ENCODE measurements around the gene PLCXD1. TPM values are rescaled to one million over a fixed set of nuclear protein-coding genes. Genes with fewer than 3 reads are reported as not detected.
"Not testable (repeated sequence)": the region's sequence is repeated elsewhere in the genome, so short reads cannot be mapped to it uniquely, and the experiment has no call there.

Gene PLCXD1
- total RNA-seq, 1 experiment from 2014 or later = 1.9 TPM

DNA sequence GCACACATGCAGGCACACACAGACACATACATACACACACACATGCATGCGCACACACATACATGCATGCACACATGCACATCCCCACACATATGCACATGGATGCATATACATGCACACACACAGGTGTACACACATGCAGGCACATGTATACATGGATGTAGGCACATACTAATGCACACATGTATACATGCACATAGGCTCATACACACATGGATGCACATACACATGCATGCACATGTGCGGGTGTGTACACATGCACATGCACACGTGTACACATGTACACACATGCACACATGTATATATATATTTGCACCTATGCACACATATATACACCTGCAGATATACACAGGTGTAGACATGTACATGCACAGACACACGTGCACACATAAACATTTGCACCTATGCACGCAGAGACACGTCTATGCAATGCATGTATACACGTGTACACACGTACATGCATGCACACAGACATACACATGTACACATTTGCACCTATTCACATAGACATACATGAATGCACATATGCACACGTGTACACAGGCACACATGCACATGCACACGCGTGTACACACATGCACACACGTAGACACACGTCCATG, 4.0 kb downstream of the PLCXD1 start:
- in situ Hi-C loops (cut with HindIII; ENCODE audit: low pct_unique_long_range_greater_than_20kb, low sequenced_read_pairs) = no loop called here

DNA sequence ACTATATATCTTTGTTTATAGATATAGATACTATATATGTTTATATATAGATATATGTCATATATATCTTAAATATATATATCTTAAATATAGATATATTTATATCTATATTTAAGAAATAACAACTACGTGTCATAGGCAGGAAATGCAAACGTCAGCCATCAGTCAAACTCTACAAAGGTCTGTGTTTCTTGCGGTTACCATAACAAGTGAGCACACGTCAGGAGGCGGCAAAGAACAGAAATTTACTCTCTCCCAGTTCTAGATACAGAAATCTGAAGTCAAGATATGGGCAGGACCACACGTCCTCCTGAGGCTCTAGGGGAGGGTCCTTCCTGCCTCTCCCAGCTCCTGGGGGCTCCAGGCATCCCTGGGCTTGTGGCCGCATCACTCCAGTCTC, 6.5 kb downstream of the PLCXD1 start:
- in situ Hi-C loops (cut with HindIII; ENCODE audit: low pct_unique_long_range_greater_than_20kb, low sequenced_read_pairs) = no loop called here
- DNase-seq (ENCODE audit: low read depth) = no peak

More for the DNA sequence above, 4.0 kb downstream of the PLCXD1 start:
- no peak for DNase-seq (ENCODE audit: low read depth)

DNA sequence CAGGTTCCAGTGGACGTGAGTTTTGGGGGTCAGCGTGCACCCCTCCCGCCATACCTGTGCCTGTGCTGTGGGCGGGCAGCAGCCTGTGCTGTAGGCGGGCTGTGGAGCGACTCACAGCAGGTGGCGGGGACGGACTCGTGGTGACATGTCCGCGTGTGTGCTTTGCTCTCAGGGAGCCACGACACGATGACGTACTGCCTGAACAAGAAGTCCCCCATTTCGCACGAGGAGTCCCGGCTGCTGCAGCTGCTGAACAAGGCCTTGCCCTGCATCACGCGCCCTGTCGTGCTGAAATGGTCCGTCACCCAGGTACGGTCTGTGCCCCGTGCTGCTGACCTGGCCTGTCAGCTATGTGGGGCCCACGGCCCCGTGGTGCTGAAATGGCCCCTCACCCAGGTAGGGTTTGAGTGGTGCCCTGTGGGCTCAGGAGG, 7.4 kb downstream of the PLCXD1 start:
- in situ Hi-C loops (cut with HindIII; ENCODE audit: low pct_unique_long_range_greater_than_20kb, low sequenced_read_pairs) = no loop called here
- no peak for DNase-seq (ENCODE audit: low read depth)

DNA sequence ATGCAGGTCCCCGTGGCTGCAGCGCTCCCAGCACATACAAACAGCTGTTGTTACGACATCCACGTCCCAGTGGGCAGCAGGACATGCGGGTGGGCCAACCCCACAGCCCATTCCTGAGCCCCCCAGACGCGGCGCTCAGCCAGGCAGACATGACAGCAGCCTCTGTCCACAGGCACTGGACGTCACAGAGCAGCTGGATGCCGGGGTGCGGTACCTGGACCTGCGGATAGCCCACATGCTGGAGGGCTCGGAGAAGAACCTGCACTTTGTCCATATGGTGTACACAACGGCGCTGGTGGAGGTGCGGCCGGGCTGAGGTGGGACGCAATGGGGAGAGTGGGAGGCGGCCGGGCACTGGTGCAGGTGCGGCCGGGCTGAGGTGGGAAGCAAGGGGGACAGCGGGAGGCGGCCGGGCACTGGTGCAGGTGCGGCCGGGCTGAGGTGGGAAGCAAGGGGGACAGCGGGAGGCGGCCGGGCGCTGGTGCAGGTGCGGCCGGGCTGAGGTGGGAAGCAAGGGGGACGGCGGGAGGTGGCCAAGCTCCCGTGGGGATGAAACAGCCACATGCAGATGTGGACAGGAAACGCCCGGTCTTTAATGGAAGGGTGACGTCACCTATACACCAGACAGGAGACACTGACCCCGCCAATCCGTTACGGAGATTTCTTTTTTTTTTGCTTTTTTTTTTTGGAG, 9.4 kb downstream of the PLCXD1 start:
- DNase-seq (ENCODE audit: low read depth) = no peak
- in situ Hi-C loops (cut with HindIII; ENCODE audit: low pct_unique_long_range_greater_than_20kb, low sequenced_read_pairs) = no loop called here

DNA sequence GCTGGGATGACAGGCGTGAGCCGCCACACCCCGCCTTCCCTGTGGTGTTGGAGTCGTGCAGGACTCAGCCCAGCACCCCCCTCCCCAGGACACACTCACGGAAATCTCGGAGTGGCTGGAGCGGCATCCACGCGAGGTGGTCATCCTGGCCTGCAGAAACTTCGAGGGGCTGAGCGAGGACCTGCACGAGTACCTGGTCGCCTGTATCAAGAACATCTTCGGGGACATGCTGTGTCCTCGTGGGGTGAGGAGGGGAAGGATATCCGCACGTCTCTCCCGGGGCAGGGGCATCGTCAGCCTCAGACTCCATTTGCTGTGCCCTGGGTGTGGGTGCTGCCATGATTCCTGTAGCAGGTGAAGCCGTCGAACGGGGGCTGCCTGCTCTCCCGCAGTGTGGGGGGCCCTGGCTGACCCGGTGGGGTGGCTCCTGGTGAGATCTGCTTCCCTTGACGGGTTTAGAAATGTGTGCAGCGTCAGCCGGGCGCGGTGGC, 10.3 kb downstream of the PLCXD1 start:
- in situ Hi-C loops (cut with HindIII; ENCODE audit: low pct_unique_long_range_greater_than_20kb, low sequenced_read_pairs) = no loop called here
- DNase-seq (ENCODE audit: low read depth) = no peak

DNA sequence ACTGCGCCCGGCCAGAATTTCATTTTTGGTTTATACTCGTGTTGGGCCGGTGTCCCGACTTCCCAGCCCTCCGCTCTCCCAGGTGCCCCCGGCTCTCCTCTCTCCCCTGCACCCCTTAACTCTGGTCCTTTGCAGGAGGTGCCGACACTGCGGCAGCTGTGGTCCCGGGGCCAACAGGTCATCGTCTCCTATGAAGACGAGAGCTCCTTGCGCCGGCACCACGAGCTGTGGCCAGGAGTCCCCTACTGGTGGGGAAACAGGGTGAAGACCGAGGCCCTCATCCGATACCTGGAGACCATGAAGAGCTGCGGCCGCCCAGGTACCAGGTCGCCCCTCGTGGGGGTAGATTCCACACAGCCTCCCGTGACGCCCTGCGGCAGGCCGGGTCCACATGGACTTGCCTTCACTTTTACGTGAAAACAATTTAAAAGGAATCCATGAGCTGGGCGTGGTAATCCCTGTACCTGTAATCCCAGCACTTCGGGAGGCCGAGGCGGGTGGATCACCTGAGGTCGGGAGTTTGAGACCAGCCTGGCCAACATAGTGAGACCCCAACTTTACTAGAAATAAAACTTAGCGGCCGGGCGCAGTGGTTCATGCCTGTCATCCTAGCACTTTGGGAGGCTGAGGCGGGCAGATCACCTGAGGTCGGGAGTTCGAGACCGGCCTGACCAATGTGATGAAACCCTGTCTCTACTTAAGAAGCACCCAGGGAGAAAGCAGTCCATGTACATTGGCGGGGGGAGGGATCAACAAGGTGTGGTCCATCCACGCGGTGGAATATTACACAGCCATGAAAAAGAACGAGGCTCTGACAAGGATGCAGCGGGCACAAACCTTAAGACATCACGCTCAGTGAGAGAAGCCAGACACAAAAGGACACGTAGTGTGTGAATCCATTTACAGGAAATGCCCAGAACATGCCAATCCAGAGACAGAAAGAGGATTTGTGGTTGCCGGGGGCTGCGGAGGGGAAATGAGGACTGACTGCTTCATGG, 12.0 kb downstream of the PLCXD1 start:
- in situ Hi-C loops (cut with HindIII; ENCODE audit: low pct_unique_long_range_greater_than_20kb, low sequenced_read_pairs) = no loop called here
- no peak for DNase-seq (ENCODE audit: low read depth)

DNA sequence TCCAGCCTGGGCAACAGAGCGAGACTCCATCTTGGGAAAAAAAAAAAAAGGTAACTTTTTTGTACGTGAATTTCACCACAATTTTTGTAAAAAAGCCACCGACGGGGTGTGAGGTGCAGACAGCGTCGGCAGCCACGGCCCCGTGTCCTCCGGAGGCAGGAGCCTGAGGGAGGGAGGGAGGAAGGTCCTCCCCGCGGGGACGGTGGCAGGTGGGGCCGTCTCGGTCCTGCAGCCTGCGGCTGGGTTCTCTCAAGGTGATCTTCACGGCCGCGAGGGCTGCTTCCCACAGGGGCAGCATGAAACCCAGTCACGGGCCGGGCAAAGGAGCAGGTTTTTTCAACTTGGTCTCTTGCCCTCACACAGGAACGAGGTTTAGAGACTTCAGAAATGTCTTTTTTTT, 14.0 kb downstream of the PLCXD1 start:
- in situ Hi-C loops (cut with HindIII; ENCODE audit: low pct_unique_long_range_greater_than_20kb, low sequenced_read_pairs) = no loop called here
- no peak for DNase-seq (ENCODE audit: low read depth)

DNA sequence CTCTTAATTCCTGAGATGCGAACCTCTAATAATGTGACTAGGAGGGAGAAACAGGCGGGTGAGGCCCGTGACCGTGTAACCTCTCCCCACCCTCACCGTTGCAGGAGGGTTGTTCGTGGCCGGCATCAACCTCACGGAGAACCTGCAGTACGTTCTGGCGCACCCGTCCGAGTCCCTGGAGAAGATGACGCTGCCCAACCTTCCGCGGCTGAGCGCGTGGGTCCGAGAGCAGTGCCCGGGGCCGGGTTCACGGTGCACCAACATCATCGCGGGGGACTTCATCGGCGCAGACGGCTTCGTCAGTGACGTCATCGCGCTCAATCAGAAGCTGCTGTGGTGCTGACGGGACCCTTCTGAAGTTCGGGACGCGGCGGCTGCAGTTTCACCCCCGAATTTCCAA, 17.8 kb downstream of the PLCXD1 start:
- in situ Hi-C loops (cut with HindIII; ENCODE audit: low pct_unique_long_range_greater_than_20kb, low sequenced_read_pairs) = no loop called here
- DNase-seq (ENCODE audit: low read depth) = no peak

DNA sequence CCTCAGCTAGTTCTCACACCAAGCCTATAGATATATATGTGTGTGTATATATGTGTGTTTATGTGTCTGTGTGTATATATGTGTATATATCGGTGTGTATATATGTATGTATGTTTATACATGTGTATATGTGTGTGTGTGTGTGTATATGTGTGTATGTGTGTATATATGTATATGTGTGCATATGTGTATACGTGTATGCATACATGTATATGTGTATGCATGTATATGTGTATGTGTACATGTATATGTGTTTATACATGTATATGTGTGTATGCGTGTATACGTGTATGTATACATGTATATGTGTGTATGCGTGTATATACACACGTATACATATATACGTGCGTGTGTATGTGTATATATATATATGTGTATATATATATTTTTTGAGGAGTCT, 19.2 kb downstream of the PLCXD1 start:
- no peak for DNase-seq (ENCODE audit: low read depth)

DNA sequence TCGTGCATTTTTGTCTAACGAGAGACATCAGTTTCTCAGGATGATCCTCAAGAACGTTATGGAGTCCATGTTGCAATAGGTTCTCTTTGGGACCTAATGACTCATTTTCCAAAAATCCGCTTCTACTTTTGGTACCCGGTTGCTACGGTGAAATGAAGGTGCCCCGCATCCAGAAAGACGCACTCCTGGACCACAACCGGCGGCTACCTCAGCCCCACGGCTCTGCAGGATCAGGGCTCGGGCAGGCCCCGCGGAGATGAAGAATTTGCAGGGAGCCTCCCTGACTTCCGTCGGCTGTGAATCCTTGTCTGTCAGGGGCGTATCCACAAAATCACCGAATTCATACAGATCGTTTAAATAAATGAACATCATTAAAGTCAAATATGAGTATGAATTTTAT, 21.8 kb downstream of the PLCXD1 start:
- DNase-seq (ENCODE audit: low read depth) = no peak
- in situ Hi-C loops (cut with HindIII; ENCODE audit: low pct_unique_long_range_greater_than_20kb, low sequenced_read_pairs) = no loop called here

More for the DNA sequence above, 19.2 kb downstream of the PLCXD1 start:
- in situ Hi-C loops (cut with HindIII; ENCODE audit: low pct_unique_long_range_greater_than_20kb, low sequenced_read_pairs) = no loop called here

DNA sequence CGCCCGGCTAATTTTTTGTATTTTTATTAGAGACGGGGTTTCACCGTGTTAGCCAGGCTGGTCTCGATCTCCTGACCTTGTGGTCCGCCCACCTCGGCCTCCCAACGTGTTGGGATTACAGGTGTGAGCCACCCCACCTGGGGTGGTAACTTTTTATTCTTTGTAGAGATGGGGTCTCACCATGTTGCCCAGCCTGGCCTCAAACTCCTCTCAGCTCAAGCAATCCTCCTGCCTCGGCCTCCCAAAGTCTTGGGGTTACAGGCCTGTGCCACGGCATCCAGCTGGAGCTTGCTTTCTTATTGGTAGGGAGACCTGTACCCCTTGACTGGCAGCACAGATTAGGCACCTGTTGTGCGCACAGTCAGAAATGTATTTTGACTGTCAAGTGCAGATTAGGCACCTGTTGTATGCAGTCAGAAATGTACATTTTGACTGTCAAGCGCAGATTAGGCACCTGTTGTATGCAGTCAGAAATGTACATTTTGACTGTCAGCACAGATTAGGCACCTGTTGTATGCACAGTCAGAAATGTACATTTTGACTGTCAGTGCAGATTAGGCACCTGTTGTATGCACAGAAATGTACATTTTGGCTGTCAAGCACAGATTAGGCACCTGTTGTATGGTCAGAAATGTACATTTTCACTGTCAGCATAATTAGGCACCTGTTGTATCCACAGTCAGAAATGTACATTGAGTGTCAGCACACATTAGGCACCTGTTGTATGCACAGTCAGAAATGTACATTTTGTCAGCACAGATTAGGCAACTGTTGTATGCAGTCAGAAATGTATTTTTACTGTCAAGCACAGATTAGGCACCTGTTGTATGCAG, 24.8 kb downstream of the PLCXD1 start:
- DNase-seq (ENCODE audit: low read depth); in situ Hi-C loops (cut with HindIII; ENCODE audit: low pct_unique_long_range_greater_than_20kb, low sequenced_read_pairs): not testable (repeated sequence)

DNA sequence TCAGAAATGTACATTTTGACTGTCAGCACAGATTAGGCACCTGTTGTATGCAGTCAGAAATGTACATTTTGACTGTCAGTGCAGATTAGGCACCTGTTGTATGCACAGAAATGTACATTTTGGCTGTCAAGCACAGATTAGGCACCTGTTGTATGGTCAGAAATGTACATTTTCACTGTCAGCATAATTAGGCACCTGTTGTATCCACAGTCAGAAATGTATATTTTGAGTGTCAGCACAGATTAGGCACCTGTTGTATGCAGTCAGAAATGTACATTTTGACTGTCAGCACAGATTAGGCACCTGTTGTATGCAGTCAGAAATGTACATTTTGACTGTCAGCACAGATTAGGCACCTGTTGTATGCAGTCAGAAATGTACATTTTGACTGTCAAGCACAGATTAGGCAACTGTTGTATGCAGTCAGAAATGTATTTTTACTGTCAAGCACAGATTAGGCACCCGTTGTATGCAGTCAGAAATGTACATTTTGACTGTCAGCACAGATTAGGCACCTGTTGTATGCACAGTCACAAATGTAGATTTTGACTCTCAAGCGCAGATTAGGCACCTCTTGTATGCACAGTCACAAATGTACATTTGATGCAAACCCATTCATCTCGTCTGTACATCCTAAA, 25.6 kb downstream of the PLCXD1 start:
- DNase-seq (ENCODE audit: low read depth); in situ Hi-C loops (cut with HindIII; ENCODE audit: low pct_unique_long_range_greater_than_20kb, low sequenced_read_pairs): not testable (repeated sequence)

DNA sequence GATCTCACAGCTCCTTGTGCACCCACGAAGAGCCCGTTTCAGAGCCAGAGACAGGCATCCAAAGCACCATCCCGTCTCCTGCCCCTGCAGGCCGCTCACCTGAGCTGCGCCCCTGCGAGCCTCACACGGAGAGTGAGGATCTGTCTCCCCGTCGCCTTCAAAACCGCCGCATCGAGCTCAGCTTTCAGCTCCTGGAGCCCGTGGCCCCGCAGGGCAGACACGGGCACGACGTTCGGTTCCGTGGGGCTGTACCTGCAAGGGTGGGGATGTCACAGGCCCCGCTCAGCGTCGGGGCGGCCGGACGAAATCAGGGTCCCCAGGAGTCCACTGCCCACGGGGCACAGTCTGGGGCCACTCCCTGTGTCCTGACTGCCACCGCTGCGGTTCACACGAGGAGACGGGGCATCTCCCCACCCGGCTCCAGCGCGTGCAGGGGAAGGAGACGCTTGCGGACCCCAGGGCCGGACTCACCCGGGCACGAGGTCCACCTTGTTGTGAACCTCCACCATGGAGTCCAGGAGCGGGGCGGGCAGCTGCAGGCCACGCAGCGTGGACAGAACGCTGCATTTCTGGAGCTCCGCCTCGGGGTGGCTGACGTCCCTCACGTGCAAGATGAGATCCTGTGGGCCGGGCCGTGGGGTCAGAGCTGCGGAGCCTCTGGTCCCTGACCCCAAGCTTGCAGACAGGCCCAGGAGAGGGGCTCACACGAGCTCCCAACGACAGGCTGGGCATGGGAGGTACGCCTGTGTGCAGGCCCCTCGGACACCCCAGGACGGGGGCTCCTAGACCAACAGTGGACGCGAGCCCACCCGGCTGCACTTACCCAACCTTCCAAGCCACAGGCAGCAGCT, 26.3 kb downstream of the PLCXD1 start:
- no peak for DNase-seq (ENCODE audit: low read depth)
- in situ Hi-C loops (cut with HindIII; ENCODE audit: low pct_unique_long_range_greater_than_20kb, low sequenced_read_pairs) = no loop called here

DNA sequence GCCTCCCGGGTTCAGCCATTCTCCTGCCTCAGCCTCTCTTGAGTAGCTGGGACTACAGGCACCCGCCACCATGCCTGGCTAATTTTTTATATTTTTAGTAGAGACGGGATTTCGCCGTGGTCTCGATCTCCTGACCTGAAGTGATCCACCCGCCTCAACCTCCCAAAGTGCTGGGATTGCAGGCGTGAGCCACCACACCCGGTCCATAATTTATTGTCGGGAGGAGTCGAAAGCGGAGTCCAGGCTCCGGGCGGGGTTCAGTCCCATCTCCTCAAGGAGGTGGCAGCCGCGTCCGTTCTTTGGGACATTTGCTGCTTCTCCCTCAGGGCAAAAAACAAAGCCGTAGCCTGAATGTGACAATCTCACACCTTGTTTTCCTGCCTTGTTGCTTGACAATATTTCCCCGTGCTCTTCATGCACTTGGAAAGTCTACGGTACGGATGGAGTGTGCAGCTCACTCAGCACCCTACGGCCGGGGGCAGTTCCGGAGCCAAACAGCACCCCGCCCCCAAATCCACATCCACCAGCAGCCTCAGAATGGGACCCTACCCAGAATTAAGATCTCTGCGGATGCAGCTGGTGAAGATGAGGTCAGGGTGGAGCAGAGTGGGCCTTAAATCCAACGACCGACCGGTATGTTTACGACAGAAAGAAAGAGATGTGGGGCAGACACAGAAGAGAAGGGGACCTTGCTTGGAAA, 27.8 kb downstream of the PLCXD1 start:
- DNase-seq (ENCODE audit: low read depth) = no peak
- in situ Hi-C loops (cut with HindIII; ENCODE audit: low pct_unique_long_range_greater_than_20kb, low sequenced_read_pairs) = no loop called here

DNA sequence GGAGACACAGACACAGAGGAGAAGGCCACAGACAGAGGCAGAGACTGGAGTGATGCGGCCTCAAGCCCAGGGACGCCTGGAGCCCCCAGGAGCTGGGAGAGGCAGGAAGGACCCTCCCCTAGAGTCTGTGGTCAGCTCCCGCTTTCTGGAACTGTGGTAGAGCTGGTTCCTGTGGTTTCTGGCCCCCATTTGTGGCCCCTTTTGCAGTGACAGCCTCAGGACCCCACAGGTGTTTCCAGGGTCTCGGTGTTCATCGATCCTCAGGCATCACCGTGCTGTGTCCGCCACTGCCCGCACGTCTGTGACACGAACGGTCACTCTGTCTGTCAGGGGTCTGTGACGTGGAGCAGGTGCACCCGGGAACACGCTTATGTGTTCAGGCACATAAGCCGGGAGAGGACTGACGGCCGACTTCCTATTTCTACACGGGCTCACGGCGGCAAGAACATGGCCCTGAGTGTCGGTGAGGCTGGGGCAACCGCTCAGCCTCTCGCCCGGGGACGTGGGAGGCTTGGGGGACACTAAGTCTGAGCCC, 29.5 kb downstream of the PLCXD1 start:
- in situ Hi-C loops (cut with HindIII; ENCODE audit: low pct_unique_long_range_greater_than_20kb, low sequenced_read_pairs) = no loop called here

More for the DNA sequence above, 29.5 kb downstream of the PLCXD1 start:
- no peak for DNase-seq (ENCODE audit: low read depth)

All from Caki2 (cell line).